Ovary (tissue), 3 donors: ENCODE results near the gene MALRD1.

Experiments used
- EP300 ChIP-seq: sonication (generic); formaldehyde crosslinking; IDR thresholded peaks from one replicate; pipeline ENCODE4 v1.6.1; 2017; ENCODE audit warnings: antibody characterized with exemption
- POLR2A ChIP-seq: fragments of 450-650 bp; IDR thresholded peaks from one replicate; pipeline ENCODE4 v1.6.1; 2017; ENCODE audit warnings: antibody characterized with exemption, mild to moderate bottlenecking, moderate library complexity
- TF ChIP-seq, protein P1 (sequence below), 3 donors: fragments of 450-650 bp in 2 of 3; fragments of 200-600 bp in 1 of 3; IDR thresholded peaks; one replicate each; pipeline versions ENCODE4 v1.5.1 to v1.8.0; 2016 to 2022; ENCODE audit warnings: antibody characterized with exemption in 3 of 3, mild to moderate bottlenecking in 1 of 3
- donor health status: DM: no; HTN: no; CAD: no.

- TF ChIP-seq POLR2A, result no peak
- TF ChIP-seq, protein P1, sequence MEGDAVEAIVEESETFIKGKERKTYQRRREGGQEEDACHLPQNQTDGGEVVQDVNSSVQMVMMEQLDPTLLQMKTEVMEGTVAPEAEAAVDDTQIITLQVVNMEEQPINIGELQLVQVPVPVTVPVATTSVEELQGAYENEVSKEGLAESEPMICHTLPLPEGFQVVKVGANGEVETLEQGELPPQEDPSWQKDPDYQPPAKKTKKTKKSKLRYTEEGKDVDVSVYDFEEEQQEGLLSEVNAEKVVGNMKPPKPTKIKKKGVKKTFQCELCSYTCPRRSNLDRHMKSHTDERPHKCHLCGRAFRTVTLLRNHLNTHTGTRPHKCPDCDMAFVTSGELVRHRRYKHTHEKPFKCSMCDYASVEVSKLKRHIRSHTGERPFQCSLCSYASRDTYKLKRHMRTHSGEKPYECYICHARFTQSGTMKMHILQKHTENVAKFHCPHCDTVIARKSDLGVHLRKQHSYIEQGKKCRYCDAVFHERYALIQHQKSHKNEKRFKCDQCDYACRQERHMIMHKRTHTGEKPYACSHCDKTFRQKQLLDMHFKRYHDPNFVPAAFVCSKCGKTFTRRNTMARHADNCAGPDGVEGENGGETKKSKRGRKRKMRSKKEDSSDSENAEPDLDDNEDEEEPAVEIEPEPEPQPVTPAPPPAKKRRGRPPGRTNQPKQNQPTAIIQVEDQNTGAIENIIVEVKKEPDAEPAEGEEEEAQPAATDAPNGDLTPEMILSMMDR (IDR thresholded peaks at IDR 0.05), result no peak
- no peak for TF ChIP-seq EP300
Observed at GRCh38 chr10:19299645-19300044, 251.0 kb downstream of the MALRD1 start.
